H1 (cell line): ENCODE data around the gene RFTN2. TPM values are rescaled to one million over a fixed set of nuclear protein-coding genes. Genes with fewer than 3 reads are reported as not detected.

Experiments used
- CTCF ChIA-PET: fragments of 300-600 bp; sonication (Branson Sonifier 250); formaldehyde crosslinking; loops from one replicate; lab custom pipeline; 2021; ENCODE audit not compliant: partially characterized antibody; lab: Charles Lee
- POLR2A ChIA-PET: fragments of 300-600 bp; sonication (Branson Sonifier 250); formaldehyde crosslinking; loops from one replicate; lab custom pipeline; 2021; ENCODE audit warnings: inconsistent platforms; ENCODE audit not compliant: partially characterized antibody; lab: Charles Lee
- DNase-seq, 2 experiments: peaks; one replicate each; pipeline versions ENCODE4 v3.0.0 to v3.0.0-alpha.2; 2010 to 2022; ENCODE audit warnings: low spot score in 2 of 2, low read depth in 1 of 2, mixed read lengths in 1 of 2
- FAIRE-seq: peaks from 2 replicates; lab custom pipeline; 2011; peaks lifted over from hg19 to GRCh38; lab: Jason Lieb, UNC
- H2AFZ ChIP-seq: 2 replicates; pipeline ENCODE4 v1.8.1; 2012; ENCODE audit warnings: low read length, inconsistent platforms
- H2AK5ac ChIP-seq: 2 replicates; pipeline ENCODE4 v1.6.1; 2013; ENCODE audit warnings: low read depth, low read length
- H2BK120ac ChIP-seq: replicated peaks from 2 replicates; pipeline ENCODE3; 2013; ENCODE audit warnings: low read depth, low read length, inconsistent platforms
- H2BK12ac ChIP-seq: 2 replicates; pipeline ENCODE4 v1.6.1; 2013; ENCODE audit warnings: low read depth, low read length
- H2BK15ac ChIP-seq: 2 replicates; pipeline ENCODE4 v1.6.1; 2013; ENCODE audit warnings: low read length
- H2BK20ac ChIP-seq: 2 replicates; pipeline ENCODE4 v1.6.1; 2013; ENCODE audit warnings: low read length
- H2BK5ac ChIP-seq: 2 replicates; pipeline ENCODE4 v1.6.1; 2013; ENCODE audit warnings: low read depth, low read length
- H3K14ac ChIP-seq: 2 replicates; pipeline ENCODE4 v1.6.1; 2013; ENCODE audit warnings: inconsistent platforms; ENCODE audit not compliant: insufficient read length
- H3K18ac ChIP-seq: 2 replicates; pipeline ENCODE4 v1.6.1; 2013; ENCODE audit warnings: low read length; ENCODE audit errors: extremely low read depth
- H3K23ac ChIP-seq: 2 replicates; pipeline ENCODE4 v1.6.1; 2013; ENCODE audit warnings: inconsistent platforms; ENCODE audit not compliant: insufficient read length
- H3K23me2 ChIP-seq: 2 replicates; pipeline ENCODE4 v1.6.1; 2013; ENCODE audit warnings: low read depth, low read length
- H3K27ac ChIP-seq: 2 replicates; pipeline ENCODE4 v1.6.1; 2011; ENCODE audit warnings: low read depth, low read length, inconsistent platforms
- H3K27me3 ChIP-seq, 4 experiments: replicated peaks in 1 of 4; 1 replicate in 1 of 4; 2 replicates in 3 of 4; pipeline versions ENCODE4 v1.6.1 to v1.8.1; 2011 to 2013; ENCODE audit warnings: low read length in 3 of 4, mild to moderate bottlenecking in 3 of 4, inconsistent platforms in 2 of 4, mixed read lengths in 2 of 4, moderate library complexity in 1 of 4; ENCODE audit not compliant: control insufficient read depth in 3 of 4, insufficient read depth in 3 of 4; ENCODE audit errors: extremely low read depth in 1 of 4
- H3K36me3 ChIP-seq, 4 experiments: 2 replicates each; pipeline versions ENCODE4 v1.6.1 to v1.8.1; 2011 to 2013; ENCODE audit warnings: mild to moderate bottlenecking in 4 of 4, low read length in 3 of 4, moderate library complexity in 2 of 4, control low read depth in 1 of 4, inconsistent platforms in 1 of 4; ENCODE audit not compliant: insufficient read depth in 4 of 4, control insufficient read depth in 2 of 4
- H3K4ac ChIP-seq: replicated peaks from 2 replicates; pipeline ENCODE3; 2013; ENCODE audit warnings: low read length, low read depth, mixed read lengths, inconsistent platforms; ENCODE audit not compliant: insufficient read length
- H3K4me1 ChIP-seq, 4 experiments: replicated peaks in 1 of 4; 1 replicate in 1 of 4; 2 replicates in 3 of 4; pipeline versions ENCODE4 v1.6.1 to v1.8.1; 2011 to 2013; ENCODE audit warnings: low read length in 3 of 4, inconsistent platforms in 2 of 4, mixed read lengths in 1 of 4; ENCODE audit not compliant: insufficient read depth in 4 of 4, control insufficient read depth in 3 of 4
- H3K4me2 ChIP-seq, 2 experiments: 2 replicates each; pipeline versions ENCODE4 v1.6.1 to v1.8.1; 2011 to 2013; ENCODE audit warnings: low read depth in 2 of 2, low read length in 2 of 2, control low read depth in 1 of 2, inconsistent platforms in 1 of 2, mild to moderate bottlenecking in 1 of 2; ENCODE audit not compliant: insufficient read depth in 1 of 2
- H3K4me3 ChIP-seq, 4 experiments: fragments of 200-600, 300-600 bp in 1 of 4; sonication (generic), shearing (Covaris generic), sonication (Bioruptor Twin) in 1 of 4; 2 replicates each; pipeline versions ENCODE4 v1.5.1 to v1.8.1; 2011 to 2016; ENCODE audit warnings: low read length in 4 of 4, low read depth in 3 of 4, control low read depth in 2 of 4, inconsistent platforms in 2 of 4, mild to moderate bottlenecking in 2 of 4, mixed read lengths in 1 of 4, moderate library complexity in 1 of 4; ENCODE audit not compliant: insufficient read depth in 2 of 4; ENCODE audit errors: extremely low read depth in 1 of 4
- H3K56ac ChIP-seq: replicated peaks from 2 replicates; pipeline ENCODE3; 2013; ENCODE audit warnings: low read depth, mild to moderate bottlenecking, mixed read lengths, low read length, inconsistent platforms; ENCODE audit not compliant: insufficient read length
- H3K79me1 ChIP-seq: 2 replicates; pipeline ENCODE4 v1.6.1; 2013; ENCODE audit warnings: low read depth, low read length, control low read depth
- H3K79me2 ChIP-seq, 2 experiments: 2 replicates each; pipeline versions ENCODE4 v1.6.1 to v1.8.1; 2012 to 2013; ENCODE audit warnings: low read length in 2 of 2, mild to moderate bottlenecking in 2 of 2, inconsistent platforms in 1 of 2; ENCODE audit not compliant: insufficient read depth in 2 of 2, control insufficient read depth in 1 of 2
- H3K9ac ChIP-seq, 4 experiments: replicated peaks in 1 of 4; 1 replicate in 1 of 4; 2 replicates in 3 of 4; pipeline versions ENCODE4 v1.6.1 to v1.8.1; 2011 to 2013; ENCODE audit warnings: low read depth in 3 of 4, low read length in 3 of 4, control low read depth in 2 of 4, mild to moderate bottlenecking in 2 of 4, moderate library complexity in 2 of 4, inconsistent platforms in 1 of 4; ENCODE audit errors: extremely low read depth in 1 of 4
- H3K9me3 ChIP-seq, 2 experiments: 2 replicates each; pipeline versions ENCODE4 v1.6.1 to v1.8.1; 2012 to 2013; ENCODE audit warnings: mild to moderate bottlenecking in 2 of 2, moderate library complexity in 2 of 2, control low read depth in 1 of 2, inconsistent platforms in 1 of 2, low read depth in 1 of 2, low read length in 1 of 2, mixed read lengths in 1 of 2; ENCODE audit not compliant: insufficient read depth in 2 of 2
- H4K20me1 ChIP-seq, 2 experiments: replicated peaks in 1 of 2; 2 replicates each; pipeline versions ENCODE3 to v1.8.1; 2011 to 2013; ENCODE audit warnings: inconsistent platforms in 2 of 2, low read length in 2 of 2, mild to moderate bottlenecking in 1 of 2; ENCODE audit not compliant: insufficient read depth in 2 of 2, control insufficient read depth in 1 of 2
- H4K5ac ChIP-seq: 2 replicates; pipeline ENCODE4 v1.6.1; 2013; ENCODE audit warnings: low read length, low read depth, mixed read lengths, inconsistent platforms; ENCODE audit not compliant: insufficient read length
- H4K8ac ChIP-seq: 2 replicates; pipeline ENCODE4 v1.8.0; 2013; ENCODE audit warnings: mild to moderate bottlenecking, moderate library complexity, low read length, inconsistent platforms; ENCODE audit not compliant: insufficient read depth; ENCODE audit errors: extremely low read depth
- H4K91ac ChIP-seq: replicated peaks from 2 replicates; pipeline ENCODE3; 2013; ENCODE audit warnings: low read length, mixed read lengths, inconsistent platforms; ENCODE audit not compliant: insufficient read length
- RAD21 ChIP-seq, 2 experiments: IDR thresholded peaks in 1 of 2; conservative IDR thresholded peaks in 1 of 2; 2 replicates each; pipeline ENCODE4 v1.6.1; 2011; ENCODE audit warnings: low read depth in 2 of 2, low read length in 2 of 2, improper control_type of control experiment in 1 of 2, inconsistent platforms in 1 of 2, mild to moderate bottlenecking in 1 of 2, moderate library complexity in 1 of 2
- SIX5 ChIP-seq: IDR thresholded peaks from 2 replicates; pipeline ENCODE4 v1.6.1; 2011; ENCODE audit warnings: mild to moderate bottlenecking, low read depth, low read length
- WGBS, 2 experiments: shearing (Covaris generic) in 1 of 2; methylation state at CpG; one replicate each; pipeline versions ENCODE4 v1.1.6 to v1.1.7; 2013 to 2015; ENCODE audit warnings: low lambda C conversion rate in 2 of 2, mixed read lengths in 2 of 2, inconsistent platforms in 1 of 2, low coverage in 1 of 2, missing lambda C conversion rate in 1 of 2; ENCODE audit not compliant: insufficient replicate concordance in 2 of 2, insufficient coverage in 1 of 2, insufficient read length in 1 of 2; ENCODE audit errors: extremely low coverage in 1 of 2, missing lambda C conversion rate in 1 of 2; 5-methylcytosine and 5-hydroxymethylcytosine counted together
- polyA plus RNA-seq, 7 experiments: library from polyadenylated mRNA; depleted of rRNA in 3 of 7; stranded (reverse) in 5 of 7; unstranded in 2 of 7; fragments of >200 nt in 5 of 7; fragments of 200-250 nt in 2 of 7; gene quantifications; 1 replicate in 5 of 7; 2 replicates in 1 of 7; 4 replicates in 1 of 7; pipeline versions ENCODE4 v1.2.1 to v1.2.3, GENCODE V29; 2011 to 2013; ENCODE audit warnings: missing spikeins in 2 of 7, mixed read lengths in 2 of 7
- total RNA-seq: library from RNA; stranded (reverse); fragmentation: NEBNext Ultra II Directional; extraction: Animal tissue kit (Norgen Biotek cat#: 25700); gene quantifications from 2 replicates; pipeline ENCODE4 v1.2.1, GENCODE V29; 2021

The RFTN2 gene
- total and polyA plus RNA-seq, 2 of the 8 experiments (the other 6 are each of a cell fraction or from before 2014, with no cell fraction given): 2.3 to 2.4 TPM

GRCh38 chr2:197591339-197592072, 83.9 kb downstream of the RFTN2 start:
- Histone ChIP-seq H3K4me3 (no peak overlapping the region), H4K5ac (no peak overlapping the region), H3K9ac (no peak overlapping the region), H3K27me3 (no peaks in the 10 kb centered on the region), H3K4ac (no peak overlapping the region), H2AFZ (no peak overlapping the region), H3K79me1 (no peaks in the 10 kb centered on the region), H2BK120ac (no peak overlapping the region), H3K14ac (no peak overlapping the region), H3K18ac (no peak overlapping the region), H3K27ac (no peak overlapping the region), H3K36me3 (peaks cover 0 to 5% (median 0%) of the 10 kb centered on the region in 4 experiments; a peak in 2 of 8 replicates), H3K4me1 (peaks cover 4 to 12% (median 7%) of the 10 kb centered on the region in 4 experiments), H2BK12ac (no peak overlapping the region; the same call in 1 of the 2 replicates), H4K20me1 (no peaks in the 10 kb centered on the region), H3K23me2 (0 out of 2 replicates have a peak, but pooled peaks cover 2% of the 10 kb centered on the region), H3K23ac (no peak overlapping the region), H2BK20ac (no peak overlapping the region), H2BK5ac (peak overlapping the region; percentile 35; the same call in 1 of the 2 replicates), H3K56ac (no peak overlapping the region), H3K9me3 (peaks cover 0 to 9% of the 10 kb centered on the region in 2 experiments; a peak in 1 of 4 replicates), H4K8ac (no peak overlapping the region; the same call in 1 of the 2 replicates), H3K4me2 (no peak overlapping the region), H3K79me2 (no peaks in the 10 kb centered on the region), H4K91ac (no peak overlapping the region), H2AK5ac (no peak overlapping the region), H2BK15ac (no peak overlapping the region)
- DNase-seq (no peak), FAIRE-seq (no peak)
- TF ChIP-seq RAD21 (IDR thresholded peaks at IDR 0.05 in 1 of 2, conservative IDR thresholded peaks at IDR 0.05 in 1 of 2; ENCODE audit: low read depth in 2 of 2, low read length in 2 of 2): peak in 1 of 2 experiments; percentile 21; a peak in 1 of 4 replicates
- TF ChIP-seq SIX5: no peak
- CTCF ChIA-PET: interaction anchor here (0.6 to 1.3 kb wide), 4 partner anchors 8 to 115 kb away, joined by 3 to 10 read pairs (median 4); no protein-coding TSS in a partner anchor
- POLR2A ChIA-PET: interaction anchor here (0.8 to 4.7 kb wide), 7 partner anchors 9 to 93 kb away, joined by 3 to 23 read pairs (median 6); partner anchors contain the start of genes HSPD1, HSPE1 and MOB4
- 94% methylated on average over 28 of the region's 32 CpGs; no CpG with 5 or more reads in 1 of the 2 experiments for WGBS, 2 experiments
